Measurements from ENCODE around the gene RPS6KB2. TPM values are rescaled to one million over a fixed set of nuclear protein-coding genes. Genes with fewer than 3 reads are reported as not detected.
A peak's percentile ranks its signal among the peaks of the same experiment; 100 is the strongest.

Gene RPS6KB2
- total and polyA plus RNA-seq, 2 of the 4 experiments (the other 2 are of a cell fraction): 50.7 to 58.4 TPM

DNA sequence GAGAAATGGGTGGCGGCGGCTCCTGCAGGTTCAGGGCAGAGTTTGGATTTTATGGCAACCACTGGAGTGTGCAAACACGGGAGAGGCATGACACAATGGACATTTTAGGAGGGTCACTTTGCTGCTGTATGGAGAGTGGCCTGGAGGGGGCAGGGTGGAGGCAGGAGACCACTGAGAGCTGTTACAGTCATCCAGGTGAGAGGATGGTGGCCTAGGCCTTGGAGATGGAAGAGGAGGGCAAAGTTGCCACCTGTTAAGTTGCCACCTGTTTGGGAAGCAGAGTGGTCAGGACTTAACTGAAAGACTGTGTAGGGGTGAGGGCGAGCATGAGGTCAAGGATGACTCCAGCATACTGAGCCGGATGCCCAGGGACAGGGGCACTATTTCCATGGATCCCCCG is 38.8 kb upstream of the RPS6KB2 start:
- Histone ChIP-seq H3K4me1 (ENCODE audit: control insufficient read depth, insufficient read depth, low read length) (peaks cover 11% of the 10 kb centered on the region), H3K23ac (ENCODE audit: low read depth, low read length) (no peak overlapping the region), H2AK5ac (ENCODE audit: low read depth, low read length) (no peak overlapping the region), H4K5ac (ENCODE audit: low read depth, low read length) (no peak overlapping the region), H3K18ac (ENCODE audit: low read depth, low read length) (no peak overlapping the region), H3K79me1 (ENCODE audit: low read depth in 1 of 2, low read length in 2 of 2) (peaks cover 10 to 30% of the 10 kb centered on the region in 2 experiments; a peak in 3 of 4 replicates), H2BK15ac (ENCODE audit: low read depth, low read length) (no peak overlapping the region), H3K27ac (ENCODE audit: insufficient read depth, low read length) (no peak overlapping the region), H2BK120ac (ENCODE audit: low read depth, low read length) (no peak overlapping the region), H3K4ac (ENCODE audit: low read depth, low read length) (no peak overlapping the region), H3K9me1 (ENCODE audit: insufficient read depth, low read length) (no peaks in the 10 kb centered on the region; the same call in 1 of the 2 replicates), H3K27me3 (ENCODE audit: control insufficient read depth, insufficient read depth, low read length) (no peaks in the 10 kb centered on the region; the same call in 1 of the 2 replicates), H3K9me3 (ENCODE audit: control insufficient read depth, insufficient read depth, low read length) (no peaks in the 10 kb centered on the region), H3K36me3 (ENCODE audit: control insufficient read depth, insufficient read depth, low read length) (0 out of 2 replicates have a peak, but pooled peaks cover 2% of the 10 kb centered on the region), H2AK9ac (replicated peaks; ENCODE audit: low read depth, low read length, poor library complexity) (no peak overlapping the region), H2BK20ac (ENCODE audit: low read depth, low read length) (no peak overlapping the region), H2AFZ (replicated peaks; ENCODE audit: low read length, poor library complexity) (peak overlapping the region; percentile 40), H3K9ac (ENCODE audit: low read depth, low read length) (no peak overlapping the region), H3K4me3 (ENCODE audit: insufficient read depth, low read depth, low read length) (no peak overlapping the region), H4K20me1 (ENCODE audit: insufficient read depth, low read length) (no peaks in the 10 kb centered on the region; the same call in 1 of the 2 replicates), H4K8ac (ENCODE audit: low read depth in 2 of 2, low read length in 2 of 2) (no peak overlapping the region), H3K56ac (ENCODE audit: extremely low read depth, insufficient read depth, low read length) (no peak overlapping the region), H3K14ac (replicated peaks; ENCODE audit: low read depth, low read length) (no peak overlapping the region), H2BK5ac (ENCODE audit: low read depth, low read length, poor library complexity, severe bottlenecking) (no peak overlapping the region), H3K4me2 (ENCODE audit: low read depth, low read length) (no peak overlapping the region), H4K91ac (ENCODE audit: insufficient read depth, low read depth, low read length) (no peak overlapping the region)
- WGBS, 2 experiments (ENCODE audit: extremely low coverage in 2 of 2, insufficient read length in 1 of 2): 62% methylated on average over 3 of the region's 6 CpGs; no CpG with 5 or more reads in 1 of the 2 experiments
- ChIA-PET POLR2A (ENCODE audit: unreplicated experiment) (no interaction called here), CTCF (no interaction called here)
- ATAC-seq (ENCODE audit: low read depth): no peak
- no TSS peak for BruUV-seq (replicated peaks)
- DNase-seq: no peak
- dilution Hi-C loops (cut with HindIII; ENCODE audit: low sequenced_read_pairs, unreplicated experiment) (no loop called here), in situ Hi-C loops (cut with MboI; ENCODE audit: low sequenced_read_pairs) (no loop called here), intact Hi-C loops (cut with micrococcal nuclease) (no loop called here)
- TF ChIP-seq POLR2A (IDR thresholded peaks at IDR 0.05; ENCODE audit: low read depth, low read length) (no peak), FOS (IDR thresholded peaks at IDR 0.05; ENCODE audit: low read depth, low read length) (no peak), MXI1 (IDR thresholded peaks at IDR 0.05; ENCODE audit: borderline replicate concordance, low read depth, low read length) (no peak), SMC3 (IDR thresholded peaks at IDR 0.05; ENCODE audit: low read depth, low read length) (peak; percentile 36; the same call in 1 of the 2 replicates), BHLHE40 (IDR thresholded peaks at IDR 0.05; ENCODE audit: low read depth, low read length) (no peak), RAD21 (IDR thresholded peaks at IDR 0.05; ENCODE audit: low read length) (peak; percentile 43), NFE2L2 (IDR thresholded peaks at IDR 0.05; ENCODE audit: low read depth, low read length) (no peak)
- TF ChIP-seq, protein P1, sequence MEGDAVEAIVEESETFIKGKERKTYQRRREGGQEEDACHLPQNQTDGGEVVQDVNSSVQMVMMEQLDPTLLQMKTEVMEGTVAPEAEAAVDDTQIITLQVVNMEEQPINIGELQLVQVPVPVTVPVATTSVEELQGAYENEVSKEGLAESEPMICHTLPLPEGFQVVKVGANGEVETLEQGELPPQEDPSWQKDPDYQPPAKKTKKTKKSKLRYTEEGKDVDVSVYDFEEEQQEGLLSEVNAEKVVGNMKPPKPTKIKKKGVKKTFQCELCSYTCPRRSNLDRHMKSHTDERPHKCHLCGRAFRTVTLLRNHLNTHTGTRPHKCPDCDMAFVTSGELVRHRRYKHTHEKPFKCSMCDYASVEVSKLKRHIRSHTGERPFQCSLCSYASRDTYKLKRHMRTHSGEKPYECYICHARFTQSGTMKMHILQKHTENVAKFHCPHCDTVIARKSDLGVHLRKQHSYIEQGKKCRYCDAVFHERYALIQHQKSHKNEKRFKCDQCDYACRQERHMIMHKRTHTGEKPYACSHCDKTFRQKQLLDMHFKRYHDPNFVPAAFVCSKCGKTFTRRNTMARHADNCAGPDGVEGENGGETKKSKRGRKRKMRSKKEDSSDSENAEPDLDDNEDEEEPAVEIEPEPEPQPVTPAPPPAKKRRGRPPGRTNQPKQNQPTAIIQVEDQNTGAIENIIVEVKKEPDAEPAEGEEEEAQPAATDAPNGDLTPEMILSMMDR (conservative IDR thresholded peaks at IDR 0.05; ENCODE audit: low read depth, low read length): peak; percentile 50
